Fibroblast of pulmonary artery (primary cell): ENCODE data around the gene FAM171A1.
A peak's percentile ranks its signal among the peaks of the same experiment; 100 is the strongest.

Source experiments
- DNase-seq: peaks from one replicate; pipeline ENCODE4 v3.0.0-alpha.2; 2010; ENCODE audit warnings: low read depth
- H3K4me3 ChIP-seq: replicated peaks from 2 replicates; pipeline ENCODE4 v1.5.1; 2011; ENCODE audit warnings: low read depth, mild to moderate bottlenecking, control low read depth, low read length, moderate library complexity
- CTCF ChIP-seq: IDR thresholded peaks from 2 replicates; pipeline ENCODE4 v1.5.1; 2011; ENCODE audit warnings: mild to moderate bottlenecking, control low read depth, low read length, inconsistent platforms; ENCODE audit errors: missing control alignments

The FAM171A1 gene

GRCh38 chr10:15320118-15320517 lies 51.0 kb downstream of the FAM171A1 start:
- H3K4me3 ChIP-seq: no peak overlapping the region
- DNase-seq: no peak
- no peak for TF ChIP-seq CTCF

GRCh38 chr10:15316871-15317464 lies 54.1 kb downstream of the FAM171A1 start:
- no peak overlapping the region for H3K4me3 ChIP-seq
- TF ChIP-seq CTCF: no peak
- no peak for DNase-seq

- H3K4me3 ChIP-seq: no peak overlapping the region
- DNase-seq: no peak
These were observed 54.9 kb downstream of the FAM171A1 start for GRCh38 chr10:15316145-15316544.

GRCh38 chr10:15315286-15315685 lies 55.8 kb downstream of the FAM171A1 start:
- DNase-seq: no peak
- no peak for TF ChIP-seq CTCF
- H3K4me3 ChIP-seq: no peak overlapping the region

More at GRCh38 chr10:15316145-15316544, 54.9 kb downstream of the FAM171A1 start:
- no peak for TF ChIP-seq CTCF

GRCh38 chr10:15314482-15315045 lies 56.5 kb downstream of the FAM171A1 start:
- TF ChIP-seq CTCF: no peak
- no peak overlapping the region for H3K4me3 ChIP-seq
- DNase-seq: no peak

GRCh38 chr10:15313843-15314242 lies 57.2 kb downstream of the FAM171A1 start:
- peak; percentile 62 for DNase-seq
- TF ChIP-seq CTCF: no peak
- H3K4me3 ChIP-seq: peak overlapping the region; percentile 17

GRCh38 chr10:15313047-15313446 lies 58.0 kb downstream of the FAM171A1 start:
- no peak overlapping the region for H3K4me3 ChIP-seq
- DNase-seq: no peak
- TF ChIP-seq CTCF: no peak
